ENCODE measurements around the gene GRIN3A.
A peak's percentile ranks its signal among the peaks of the same experiment; 100 is the strongest.

The GRIN3A gene

DNA sequence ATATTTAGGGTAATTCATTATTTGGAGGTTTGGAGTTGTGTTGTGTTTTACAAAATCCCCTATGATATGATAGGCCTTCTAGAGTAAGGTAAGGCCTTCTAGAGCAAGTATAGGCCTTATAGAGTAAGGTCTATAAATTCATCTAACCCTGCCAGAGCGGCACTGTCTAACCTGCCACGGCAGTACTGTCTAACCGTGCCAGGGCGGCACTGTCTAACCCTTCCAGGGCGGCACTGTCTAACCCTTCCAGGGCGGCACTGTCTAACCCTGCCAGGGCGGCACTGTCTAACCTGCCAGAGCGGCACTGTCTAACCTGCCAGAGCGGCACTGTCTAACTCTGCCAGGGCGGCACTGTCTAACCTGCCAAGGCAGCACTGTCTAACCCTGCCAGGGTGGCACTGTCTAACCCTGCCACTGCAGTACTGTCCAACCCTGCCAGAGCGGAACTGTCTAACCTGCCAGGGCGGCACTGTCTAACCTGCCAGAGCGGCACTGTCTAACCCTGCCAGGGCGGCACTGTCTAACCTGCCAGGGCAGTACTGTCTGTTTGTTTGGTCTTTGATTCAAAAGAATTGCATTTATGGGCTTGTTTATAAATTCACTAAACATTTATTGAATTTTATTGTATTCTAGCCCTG lies 195.2 kb downstream of the GRIN3A start:
- no CpG with 5 or more reads among the region's 14 CpGs for WGBS, 2 donors (ENCODE audit: extremely low coverage in 2 of 2, insufficient read length in 2 of 2, insufficient replicate concordance in 1 of 2)
- Histone ChIP-seq H3K4me2 (ENCODE audit: insufficient read depth, low read length, poor library complexity, severe bottlenecking) (no peak overlapping the region), H2BK15ac (ENCODE audit: low read length) (no peak overlapping the region), H3K18ac (ENCODE audit: low read length) (no peak overlapping the region), H3K23ac (ENCODE audit: low read depth, low read length, poor library complexity) (no peak overlapping the region), H4K8ac (ENCODE audit: low read depth, low read length) (no peak overlapping the region), H3K27me3 (ENCODE audit: control insufficient read depth in 3 of 3, insufficient read depth in 3 of 3, low read depth in 1 of 3, low read length in 3 of 3) (no peaks in the 10 kb centered on the region), H3K4me3 (ENCODE audit: low read length in 2 of 2) (no peak overlapping the region), H3K9ac (ENCODE audit: low read depth, low read length, poor library complexity) (no peak overlapping the region), H3K4ac (ENCODE audit: low read length) (no peak overlapping the region), H4K91ac (ENCODE audit: low read depth, low read length, poor library complexity) (no peak overlapping the region), H3K36me3 (replicated peaks in 1 of 2; ENCODE audit: control insufficient read depth in 2 of 2, insufficient read depth in 2 of 2, low read length in 2 of 2) (peaks cover 26 to 100% of the 10 kb centered on the region in 2 donors), H3K14ac (ENCODE audit: low read length) (peak overlapping the region; percentile 11), H2AFZ (ENCODE audit: low read length) (no peak overlapping the region), H3K9me3 (replicated peaks in 1 of 2; ENCODE audit: control insufficient read depth in 2 of 2, insufficient read depth in 1 of 2, low read depth in 1 of 2, low read length in 2 of 2) (no peaks in the 10 kb centered on the region), H2BK12ac (ENCODE audit: low read length) (no peak overlapping the region), H3K79me1 (ENCODE audit: low read depth, low read length) (peaks cover 3% of the 10 kb centered on the region), H2AK5ac (ENCODE audit: low read depth, low read length) (no peak overlapping the region), H2BK120ac (ENCODE audit: low read depth, low read length) (no peak overlapping the region), H3K27ac (replicated peaks; ENCODE audit: low read length) (no peak overlapping the region), H2BK5ac (ENCODE audit: low read length) (no peak overlapping the region), H3K4me1 (ENCODE audit: control insufficient read depth in 2 of 2, insufficient read depth in 1 of 2, low read depth in 1 of 2, low read length in 2 of 2) (no peaks in the 10 kb centered on the region)
- DNase-seq (ENCODE audit: low spot score) = no peak

DNA sequence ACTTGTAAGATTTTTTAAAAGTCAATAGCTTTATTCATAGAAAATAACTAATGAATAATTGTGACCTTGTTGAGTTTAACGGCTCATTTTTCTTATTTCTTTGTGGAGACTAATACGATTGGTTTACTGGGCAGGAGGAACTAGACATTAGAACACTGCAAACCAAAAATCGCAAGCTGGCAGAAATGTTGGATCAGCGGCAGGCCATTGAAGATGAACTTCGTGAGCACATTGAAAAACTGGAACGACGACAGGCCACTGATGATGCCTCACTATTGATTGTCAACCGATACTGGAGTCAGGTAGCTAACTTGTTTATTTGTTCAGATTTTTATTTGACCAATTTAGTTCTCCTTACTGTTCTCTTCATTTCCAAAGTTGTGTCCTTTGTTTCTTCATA lies 198.4 kb downstream of the GRIN3A start:
- no peak overlapping the region for H3K18ac ChIP-seq (ENCODE audit: low read length)
- H3K79me1 ChIP-seq (ENCODE audit: low read depth, low read length) = peaks cover 3% of the 10 kb centered on the region
- no peak overlapping the region for H3K4ac ChIP-seq (ENCODE audit: low read length)
- H4K8ac ChIP-seq (ENCODE audit: low read depth, low read length) = no peak overlapping the region
- H4K91ac ChIP-seq (ENCODE audit: low read depth, low read length, poor library complexity) = no peak overlapping the region
- H2BK15ac ChIP-seq (ENCODE audit: low read length) = no peak overlapping the region
- no peak overlapping the region for H3K4me3 ChIP-seq (ENCODE audit: low read length in 2 of 2)
- H2BK120ac ChIP-seq (ENCODE audit: low read depth, low read length) = no peak overlapping the region
- H3K4me2 ChIP-seq (ENCODE audit: insufficient read depth, low read length, poor library complexity, severe bottlenecking) = no peak overlapping the region
- no peaks in the 10 kb centered on the region for H3K9me3 ChIP-seq (replicated peaks in 1 of 2; ENCODE audit: control insufficient read depth in 2 of 2, insufficient read depth in 1 of 2, low read depth in 1 of 2, low read length in 2 of 2)
- DNase-seq (ENCODE audit: low spot score) = no peak
- no peak overlapping the region for H2BK5ac ChIP-seq (ENCODE audit: low read length)
- peaks cover 20 to 99% of the 10 kb centered on the region in 2 donors for H3K36me3 ChIP-seq (replicated peaks in 1 of 2; ENCODE audit: control insufficient read depth in 2 of 2, insufficient read depth in 2 of 2, low read length in 2 of 2)
- H3K27me3 ChIP-seq (ENCODE audit: control insufficient read depth in 3 of 3, insufficient read depth in 3 of 3, low read depth in 1 of 3, low read length in 3 of 3) = no peaks in the 10 kb centered on the region
- no peak overlapping the region for H2AK5ac ChIP-seq (ENCODE audit: low read depth, low read length)
- no peaks in the 10 kb centered on the region for H3K4me1 ChIP-seq (ENCODE audit: control insufficient read depth in 2 of 2, insufficient read depth in 1 of 2, low read depth in 1 of 2, low read length in 2 of 2)
- WGBS, 2 donors (ENCODE audit: extremely low coverage in 2 of 2, insufficient read length in 2 of 2, insufficient replicate concordance in 1 of 2) = no CpG with 5 or more reads among the region's 8 CpGs
- no peak overlapping the region for H3K27ac ChIP-seq (replicated peaks; ENCODE audit: low read length)
- H3K9ac ChIP-seq (ENCODE audit: low read depth, low read length, poor library complexity) = no peak overlapping the region
- no peak overlapping the region for H3K23ac ChIP-seq (ENCODE audit: low read depth, low read length, poor library complexity)
- H2BK12ac ChIP-seq (ENCODE audit: low read length) = no peak overlapping the region
- no peak overlapping the region for H2AFZ ChIP-seq (ENCODE audit: low read length)
- no peak overlapping the region for H3K14ac ChIP-seq (ENCODE audit: low read length)

DNA sequence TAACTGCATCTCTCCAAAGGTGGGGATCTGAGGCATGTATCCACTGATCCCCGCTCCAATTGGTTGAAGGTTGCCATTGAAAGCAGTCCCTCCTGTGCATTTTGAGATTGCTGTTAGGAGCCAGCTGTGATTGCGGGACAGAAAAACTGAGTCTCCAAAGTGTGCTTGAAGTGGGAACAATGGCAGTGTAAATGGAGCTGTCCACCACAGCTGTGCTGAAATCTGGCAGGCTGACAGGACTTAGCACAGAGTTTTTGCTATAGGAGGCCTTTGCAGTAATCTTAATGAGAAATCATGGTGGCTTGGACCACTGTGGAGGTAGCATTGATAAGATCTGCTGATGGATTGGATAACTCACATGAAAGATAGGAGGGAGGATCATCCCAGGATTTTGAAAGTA lies 201.5 kb downstream of the GRIN3A start:
- H4K91ac ChIP-seq (ENCODE audit: low read depth, low read length, poor library complexity) = no peak overlapping the region
- H3K4me1 ChIP-seq (ENCODE audit: control insufficient read depth in 2 of 2, insufficient read depth in 1 of 2, low read depth in 1 of 2, low read length in 2 of 2) = no peaks in the 10 kb centered on the region
- H2BK15ac ChIP-seq (ENCODE audit: low read length) = no peak overlapping the region
- no peak overlapping the region for H3K18ac ChIP-seq (ENCODE audit: low read length)
- no peak overlapping the region for H3K4ac ChIP-seq (ENCODE audit: low read length)
- no peak overlapping the region for H4K8ac ChIP-seq (ENCODE audit: low read depth, low read length)
- H3K4me3 ChIP-seq (ENCODE audit: low read length in 2 of 2) = no peak overlapping the region
- no peak overlapping the region for H2BK12ac ChIP-seq (ENCODE audit: low read length)
- no peaks in the 10 kb centered on the region for H3K27me3 ChIP-seq (ENCODE audit: control insufficient read depth in 3 of 3, insufficient read depth in 3 of 3, low read depth in 1 of 3, low read length in 3 of 3)
- peaks cover 17 to 68% of the 10 kb centered on the region in 2 donors for H3K36me3 ChIP-seq (replicated peaks in 1 of 2; ENCODE audit: control insufficient read depth in 2 of 2, insufficient read depth in 2 of 2, low read length in 2 of 2)
- H3K23ac ChIP-seq (ENCODE audit: low read depth, low read length, poor library complexity) = no peak overlapping the region
- no peak overlapping the region for H3K27ac ChIP-seq (replicated peaks; ENCODE audit: low read length)
- H3K79me1 ChIP-seq (ENCODE audit: low read depth, low read length) = no peaks in the 10 kb centered on the region
- WGBS, 2 donors (ENCODE audit: extremely low coverage in 2 of 2, insufficient read length in 2 of 2, insufficient replicate concordance in 1 of 2) = no CpG with 5 or more reads among the region's 2 CpGs
- no peak overlapping the region for H2AFZ ChIP-seq (ENCODE audit: low read length)
- H2AK5ac ChIP-seq (ENCODE audit: low read depth, low read length) = no peak overlapping the region
- no peak overlapping the region for H3K4me2 ChIP-seq (ENCODE audit: insufficient read depth, low read length, poor library complexity, severe bottlenecking)
- H3K9ac ChIP-seq (ENCODE audit: low read depth, low read length, poor library complexity) = no peak overlapping the region
- H3K9me3 ChIP-seq (replicated peaks in 1 of 2; ENCODE audit: control insufficient read depth in 2 of 2, insufficient read depth in 1 of 2, low read depth in 1 of 2, low read length in 2 of 2) = no peaks in the 10 kb centered on the region
- H3K14ac ChIP-seq (ENCODE audit: low read length) = no peak overlapping the region
- peak; percentile 49 for DNase-seq (ENCODE audit: low spot score)
- H2BK5ac ChIP-seq (ENCODE audit: low read length) = no peak overlapping the region
- H2BK120ac ChIP-seq (ENCODE audit: low read depth, low read length) = no peak overlapping the region

DNA sequence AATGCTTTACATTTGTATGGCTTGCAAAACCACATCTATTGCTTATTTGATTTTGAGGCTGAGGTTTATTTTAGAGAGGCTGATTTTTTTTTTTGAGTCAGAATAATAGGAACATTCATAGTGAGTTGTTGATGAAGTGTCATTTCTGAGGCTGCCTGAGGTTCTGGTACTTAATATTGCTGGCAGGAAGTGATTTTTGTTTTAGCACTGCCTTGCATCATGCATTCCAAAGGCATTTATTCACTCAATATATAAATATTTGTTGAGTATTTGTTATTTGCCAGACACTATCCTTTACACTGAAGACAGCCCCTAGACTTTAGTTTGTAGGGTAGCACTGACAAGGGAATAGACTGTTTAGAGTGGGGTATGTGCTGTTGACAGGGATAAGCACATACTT lies 202.1 kb downstream of the GRIN3A start:
- Histone ChIP-seq H3K4me3 (ENCODE audit: low read length in 2 of 2) (no peak overlapping the region), H2BK5ac (ENCODE audit: low read length) (no peak overlapping the region), H2BK15ac (ENCODE audit: low read length) (no peak overlapping the region), H2BK120ac (ENCODE audit: low read depth, low read length) (no peak overlapping the region), H3K4me2 (ENCODE audit: insufficient read depth, low read length, poor library complexity, severe bottlenecking) (no peak overlapping the region), H2AK5ac (ENCODE audit: low read depth, low read length) (no peak overlapping the region), H3K18ac (ENCODE audit: low read length) (no peak overlapping the region), H2AFZ (ENCODE audit: low read length) (no peak overlapping the region), H3K4me1 (ENCODE audit: control insufficient read depth in 2 of 2, insufficient read depth in 1 of 2, low read depth in 1 of 2, low read length in 2 of 2) (no peaks in the 10 kb centered on the region), H3K27me3 (ENCODE audit: control insufficient read depth in 3 of 3, insufficient read depth in 3 of 3, low read depth in 1 of 3, low read length in 3 of 3) (peaks cover 0 to 4% (median 0%) of the 10 kb centered on the region in 3 experiments), H3K79me1 (ENCODE audit: low read depth, low read length) (no peaks in the 10 kb centered on the region), H3K9me3 (replicated peaks in 1 of 2; ENCODE audit: control insufficient read depth in 2 of 2, insufficient read depth in 1 of 2, low read depth in 1 of 2, low read length in 2 of 2) (no peaks in the 10 kb centered on the region), H3K36me3 (replicated peaks in 1 of 2; ENCODE audit: control insufficient read depth in 2 of 2, insufficient read depth in 2 of 2, low read length in 2 of 2) (peaks cover 17 to 62% of the 10 kb centered on the region in 2 donors), H3K27ac (replicated peaks; ENCODE audit: low read length) (no peak overlapping the region), H2BK12ac (ENCODE audit: low read length) (no peak overlapping the region), H4K8ac (ENCODE audit: low read depth, low read length) (no peak overlapping the region), H3K14ac (ENCODE audit: low read length) (no peak overlapping the region), H3K23ac (ENCODE audit: low read depth, low read length, poor library complexity) (no peak overlapping the region), H4K91ac (ENCODE audit: low read depth, low read length, poor library complexity) (no peak overlapping the region), H3K4ac (ENCODE audit: low read length) (no peak overlapping the region), H3K9ac (ENCODE audit: low read depth, low read length, poor library complexity) (no peak overlapping the region)
- DNase-seq (ENCODE audit: low spot score) = no peak

Measured in neuronal stem cell (in vitro differentiated cells).